HG03354 (cell line): Measurements from ENCODE around the gene ROR2.

ENCODE experiments used
- ATAC-seq: cut with Tn5 transposase; IDR thresholded peaks from one replicate; pipeline ENCODE4 v1.9.1; 2021; ENCODE audit warnings: mild to moderate bottlenecking; ENCODE audit not compliant: unreplicated experiment, poor library complexity, severe bottlenecking

ROR2 gene

GRCh38 chr9:91884696-91885687 lies 65.0 kb downstream of the ROR2 start:
- no peak for ATAC-seq

GRCh38 chr9:91884153-91884552 lies 65.9 kb downstream of the ROR2 start:
- no peak for ATAC-seq

- ATAC-seq: no peak
Measured at GRCh38 chr9:91883503-91883902, 66.5 kb downstream of the ROR2 start.

GRCh38 chr9:91882627-91883026 lies 67.4 kb downstream of the ROR2 start:
- ATAC-seq: no peak

GRCh38 chr9:91880378-91880972 lies 69.6 kb downstream of the ROR2 start:
- ATAC-seq: no peak

GRCh38 chr9:91879231-91879630 lies 70.8 kb downstream of the ROR2 start:
- ATAC-seq: no peak

- ATAC-seq: no peak
Measured at GRCh38 chr9:91873637-91874051, 76.4 kb downstream of the ROR2 start.

- ATAC-seq: no peak
Measured at GRCh38 chr9:91868732-91869391, 81.2 kb downstream of the ROR2 start.

- ATAC-seq: no peak
Measured at GRCh38 chr9:91867740-91868139, 82.3 kb downstream of the ROR2 start.

GRCh38 chr9:91865041-91865440 lies 85.0 kb downstream of the ROR2 start:
- ATAC-seq: no peak

- ATAC-seq: no peak
Measured at GRCh38 chr9:91864380-91864779, 85.6 kb downstream of the ROR2 start.

GRCh38 chr9:91863469-91863868 lies 86.6 kb downstream of the ROR2 start:
- no peak for ATAC-seq

- ATAC-seq: no peak
Measured at GRCh38 chr9:91858213-91859030, 91.6 kb downstream of the ROR2 start.

GRCh38 chr9:91857291-91858212 lies 92.5 kb downstream of the ROR2 start:
- ATAC-seq: no peak

GRCh38 chr9:91856419-91856818 lies 93.6 kb downstream of the ROR2 start:
- no peak for ATAC-seq

GRCh38 chr9:91855196-91855595 lies 94.8 kb downstream of the ROR2 start:
- ATAC-seq: no peak

GRCh38 chr9:91852801-91853347 lies 97.2 kb downstream of the ROR2 start:
- ATAC-seq: no peak

- no peak for ATAC-seq
Measured at GRCh38 chr9:91849694-91850093, 100.3 kb downstream of the ROR2 start.
